GM18868 (cell line): Measurements from ENCODE around the gene RBM34.
"Not testable (repeated sequence)": the region's sequence is repeated elsewhere in the genome, so short reads cannot be mapped to it uniquely, and the experiment has no call there.

ENCODE experiments used
- ATAC-seq: cut with Tn5 transposase; IDR thresholded peaks from one replicate; pipeline ENCODE4 v1.9.1; 2021; ENCODE audit warnings: mild to moderate bottlenecking, moderate library complexity; ENCODE audit not compliant: unreplicated experiment

RBM34 gene

GRCh38 chr1:235093013-235093695 is 67.9 kb downstream of the RBM34 start:
- ATAC-seq, result no peak

DNA sequence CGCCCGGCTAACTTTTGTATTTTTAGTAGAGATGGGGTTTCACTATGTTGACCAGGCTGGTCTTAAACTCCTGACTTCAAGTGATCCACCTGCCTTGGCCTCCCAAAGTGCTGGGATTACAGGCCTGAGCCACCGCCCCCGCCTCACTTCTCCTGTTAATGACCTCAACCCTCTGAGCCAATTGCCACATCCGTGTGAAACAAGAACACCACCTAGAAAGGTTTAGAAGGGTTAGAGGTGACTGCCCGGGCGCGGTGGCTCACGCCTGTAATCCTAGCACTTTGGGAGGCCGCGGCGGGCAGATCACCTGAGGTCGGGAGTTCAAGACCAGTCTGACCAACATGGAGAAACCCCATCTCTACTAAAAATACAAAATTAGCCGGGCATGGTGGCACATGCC is 68.6 kb downstream of the RBM34 start:
- not testable (repeated sequence) for ATAC-seq

DNA sequence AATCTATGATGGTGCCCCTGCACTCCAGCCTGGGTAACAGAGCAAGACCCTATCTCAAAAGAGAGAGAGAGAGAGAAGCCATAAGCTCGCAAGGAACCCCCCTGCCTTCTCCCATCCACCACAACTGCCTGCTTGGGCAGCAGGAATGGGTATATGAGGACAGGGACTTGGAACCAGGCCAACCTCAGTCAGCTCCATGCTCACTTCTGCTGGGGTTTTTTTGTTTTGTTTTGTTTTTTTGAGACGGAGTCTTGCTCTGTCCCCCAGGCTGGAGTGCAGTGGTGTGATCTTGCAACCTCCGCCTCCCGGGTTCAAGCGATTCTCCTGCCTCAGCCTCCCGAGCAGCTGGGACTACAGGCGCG is 69.0 kb downstream of the RBM34 start:
- not testable (repeated sequence) for ATAC-seq

GRCh38 chr1:235091319-235092044 is 69.6 kb downstream of the RBM34 start:
- not testable (repeated sequence) for ATAC-seq

GRCh38 chr1:235090406-235091069 is 70.5 kb downstream of the RBM34 start:
- ATAC-seq, result no peak

DNA sequence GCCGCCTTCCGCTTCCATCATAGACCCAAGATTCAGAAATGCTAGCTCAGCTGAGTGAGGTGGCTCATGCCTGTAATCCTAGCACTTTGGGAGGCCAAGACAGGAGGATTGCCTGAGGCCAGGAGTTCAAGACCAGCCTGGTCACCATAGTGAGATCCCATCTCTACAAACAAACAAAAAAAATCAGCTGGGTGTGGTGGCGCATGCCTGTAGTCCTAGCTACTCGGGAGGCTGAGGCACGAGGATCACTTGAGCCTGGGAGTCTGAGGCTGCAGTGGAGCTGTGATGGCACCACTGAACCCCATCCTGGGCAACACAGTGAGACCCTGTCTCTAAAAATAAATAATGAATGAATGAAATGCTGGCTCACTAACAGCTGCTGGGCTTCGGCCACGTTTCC is 72.1 kb downstream of the RBM34 start:
- ATAC-seq, result no peak

DNA sequence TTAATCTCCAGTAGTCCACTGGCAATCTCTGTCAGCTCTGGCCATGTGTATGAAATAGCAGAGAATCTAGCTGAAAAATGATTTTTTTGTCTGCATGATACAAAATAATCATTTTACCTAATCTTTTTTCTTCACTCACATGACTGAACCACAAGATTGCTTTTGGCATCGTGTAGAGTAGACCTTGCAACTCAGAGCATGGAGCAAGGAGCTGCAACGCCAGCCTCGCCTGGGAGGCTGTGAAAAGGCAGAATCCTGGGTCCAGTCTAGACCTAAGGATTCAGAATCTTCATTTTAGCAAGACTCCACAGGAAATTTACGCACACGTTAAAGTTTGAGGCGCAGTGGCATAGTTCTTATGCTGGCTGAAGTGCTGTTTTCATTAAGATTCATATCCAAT is 72.6 kb downstream of the RBM34 start:
- no peak for ATAC-seq

DNA sequence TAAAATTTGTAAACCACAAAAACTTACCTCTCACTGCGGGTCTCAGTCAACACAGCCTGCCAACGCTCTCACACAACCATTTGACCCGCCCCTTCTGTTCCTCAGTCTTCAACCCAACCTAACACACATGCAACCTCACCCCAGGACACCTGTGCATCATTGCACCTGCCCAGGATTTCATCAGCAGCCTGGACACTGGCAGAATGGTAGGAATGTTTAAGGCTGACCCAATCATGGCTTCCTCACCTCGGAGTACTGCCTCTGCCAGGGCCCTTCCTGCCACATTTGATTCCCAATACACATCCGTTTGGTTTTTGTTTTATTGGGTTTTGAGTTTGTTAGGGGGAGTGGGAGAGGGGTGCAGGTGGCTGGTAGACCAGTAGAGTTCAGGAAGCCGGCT is 73.1 kb downstream of the RBM34 start:
- no peak for ATAC-seq

GRCh38 chr1:235085411-235086117 is 75.5 kb downstream of the RBM34 start:
- not testable (repeated sequence) for ATAC-seq
